ENCODE measurements around the gene TRHDE.

- TF ChIP-seq CTCF (conservative IDR thresholded peaks at IDR 0.05 in 1 of 2, IDR thresholded peaks at IDR 0.05 in 1 of 2; ENCODE audit: low read depth in 1 of 2, low read length in 2 of 2) (no peak), EZH2 (IDR thresholded peaks at IDR 0.05; ENCODE audit: low read length, missing control alignments) (no peak)
Measured at GRCh38 chr12:72281126-72281525, 9.0 kb downstream of the TRHDE start.

Data from fibroblast of lung (primary cell).